H9 (cell line): ENCODE data around the gene CLPSL1. TPM values are rescaled to one million over a fixed set of nuclear protein-coding genes. Genes with fewer than 3 reads are reported as not detected.

ENCODE experiments used
- DNase-seq: peaks from one replicate; pipeline ENCODE4 v3.0.0-alpha.2; 2017
- H2AFZ ChIP-seq: one replicate; pipeline ENCODE4 v1.6.1; 2013; ENCODE audit warnings: mild to moderate bottlenecking, low read length, control low read depth, moderate library complexity
- H2AK5ac ChIP-seq: 2 replicates; pipeline ENCODE4 v1.6.1; 2013; ENCODE audit warnings: low read length, control low read depth, mixed read lengths; ENCODE audit not compliant: insufficient read length
- H2BK120ac ChIP-seq: one replicate; pipeline ENCODE4 v1.6.1; 2013; ENCODE audit warnings: low read depth, mild to moderate bottlenecking, low read length, control low read depth, inconsistent platforms; ENCODE audit not compliant: poor library complexity, severe bottlenecking
- H2BK12ac ChIP-seq: 2 replicates; pipeline ENCODE4 v1.6.1; 2013; ENCODE audit warnings: low read length, control low read depth, mixed read lengths, low read depth; ENCODE audit not compliant: insufficient read length
- H2BK15ac ChIP-seq: 2 replicates; pipeline ENCODE4 v1.6.1; 2013; ENCODE audit warnings: low read depth, low read length, control low read depth
- H2BK20ac ChIP-seq: one replicate; pipeline ENCODE4 v1.6.1; 2013; ENCODE audit warnings: low read depth, mild to moderate bottlenecking, low read length, control low read depth, inconsistent platforms; ENCODE audit not compliant: poor library complexity, severe bottlenecking
- H2BK5ac ChIP-seq: 2 replicates; pipeline ENCODE4 v1.6.1; 2013; ENCODE audit warnings: low read length, control low read depth, mixed read lengths; ENCODE audit not compliant: insufficient read length
- H3K14ac ChIP-seq: 2 replicates; pipeline ENCODE4 v1.6.1; 2013; ENCODE audit warnings: low read length, control low read depth; ENCODE audit not compliant: insufficient read depth
- H3K18ac ChIP-seq: 2 replicates; pipeline ENCODE4 v1.6.1; 2013; ENCODE audit warnings: low read depth, mild to moderate bottlenecking, mixed read lengths, low read length, control low read depth; ENCODE audit not compliant: insufficient read length
- H3K23ac ChIP-seq: 2 replicates; pipeline ENCODE4 v1.6.1; 2013; ENCODE audit warnings: low read length, control low read depth, mixed read lengths, low read depth; ENCODE audit not compliant: insufficient read length
- H3K23me2 ChIP-seq: 2 replicates; pipeline ENCODE4 v1.6.1; 2013; ENCODE audit warnings: low read depth, mild to moderate bottlenecking, mixed read lengths, low read length, control low read depth; ENCODE audit not compliant: insufficient read length, poor library complexity, severe bottlenecking
- H3K27ac ChIP-seq: 2 replicates; pipeline ENCODE4 v1.5.1; 2013; ENCODE audit warnings: low read length, control low read depth, mixed read lengths, low read depth; ENCODE audit not compliant: insufficient read length
- H3K27me3 ChIP-seq: 2 replicates; pipeline ENCODE4 v1.6.1; 2013; ENCODE audit warnings: low read length, control low read depth, inconsistent platforms; ENCODE audit not compliant: insufficient read depth
- H3K4ac ChIP-seq: 2 replicates; pipeline ENCODE4 v1.6.1; 2013; ENCODE audit warnings: low read depth, mild to moderate bottlenecking, control low read depth, inconsistent platforms, low read length, moderate library complexity
- H3K4me1 ChIP-seq: 2 replicates; pipeline ENCODE4 v1.6.1; 2013; ENCODE audit warnings: low read length, control low read depth, inconsistent platforms; ENCODE audit not compliant: insufficient read depth
- H3K4me2 ChIP-seq: 2 replicates; pipeline ENCODE4 v1.6.1; 2013; ENCODE audit warnings: low read length, control low read depth, mixed read lengths; ENCODE audit not compliant: insufficient read length, insufficient read depth
- H3K56ac ChIP-seq: 2 replicates; pipeline ENCODE4 v1.6.1; 2013; ENCODE audit warnings: low read depth, mild to moderate bottlenecking, mixed read lengths, low read length, control low read depth; ENCODE audit not compliant: insufficient read length
- H3K79me1 ChIP-seq: 2 replicates; pipeline ENCODE4 v1.6.1; 2013; ENCODE audit warnings: low read depth, mild to moderate bottlenecking, moderate library complexity, low read length, control low read depth, inconsistent platforms; ENCODE audit not compliant: insufficient read depth, poor library complexity, severe bottlenecking
- H3K79me2 ChIP-seq: 2 replicates; pipeline ENCODE4 v1.6.1; 2013; ENCODE audit warnings: low read length, control low read depth, inconsistent platforms; ENCODE audit not compliant: insufficient read depth
- H3K9ac ChIP-seq: 2 replicates; pipeline ENCODE4 v1.6.1; 2013; ENCODE audit warnings: low read length, control low read depth, mixed read lengths; ENCODE audit not compliant: insufficient read length; ENCODE audit errors: extremely low read depth
- H3K9me3 ChIP-seq: one replicate; pipeline ENCODE4 v1.6.1; 2013; ENCODE audit warnings: low read depth, low read length, inconsistent platforms; ENCODE audit not compliant: control insufficient read depth
- H3T11ph ChIP-seq: one replicate; pipeline ENCODE4 v1.6.1; 2013; ENCODE audit warnings: mild to moderate bottlenecking, low read length, control low read depth, inconsistent platforms
- H4K20me1 ChIP-seq: one replicate; pipeline ENCODE4 v1.6.1; 2013; ENCODE audit not compliant: control insufficient read depth, insufficient read length, insufficient read depth
- H4K5ac ChIP-seq: 2 replicates; pipeline ENCODE4 v1.6.1; 2013; ENCODE audit warnings: low read depth, mild to moderate bottlenecking, mixed read lengths, low read length, control low read depth; ENCODE audit not compliant: insufficient read length
- H4K8ac ChIP-seq: replicated peaks from 2 replicates; pipeline ENCODE4 v1.6.1; 2013; ENCODE audit warnings: low read length, control low read depth, mixed read lengths, low read depth; ENCODE audit not compliant: insufficient read length
- H4K91ac ChIP-seq: 2 replicates; pipeline ENCODE4 v1.6.1; 2013; ENCODE audit warnings: low read depth, mild to moderate bottlenecking, moderate library complexity, mixed read lengths, low read length, control low read depth; ENCODE audit not compliant: insufficient read length
- H3K27ac Mint-ChIP-seq, 3 experiments: 2 replicates in 2 of 3; 3 replicates in 1 of 3; pipeline ENCODE4 v1.8.0; 2020 to 2021; ENCODE audit warnings: mixed read lengths in 3 of 3, mild to moderate bottlenecking in 1 of 3, moderate library complexity in 1 of 3
- H3K27me3 Mint-ChIP-seq: 2 replicates; pipeline ENCODE4 v1.8.0; 2021; ENCODE audit warnings: low read depth, mild to moderate bottlenecking, moderate library complexity, mixed read lengths
- H3K36me3 Mint-ChIP-seq, 3 experiments: 2 replicates in 2 of 3; 3 replicates in 1 of 3; pipeline ENCODE4 v1.8.0; 2020 to 2021; ENCODE audit warnings: low read depth in 3 of 3, mixed read lengths in 3 of 3; ENCODE audit not compliant: insufficient read depth in 1 of 3
- H3K4me1 Mint-ChIP-seq, 2 experiments: 2 replicates each; pipeline ENCODE4 v1.8.0; 2020; ENCODE audit warnings: mixed read lengths in 2 of 2
- H3K4me3 Mint-ChIP-seq, 2 experiments: 2 replicates in 1 of 2; 3 replicates in 1 of 2; pipeline ENCODE4 v1.8.0; 2020 to 2021; ENCODE audit warnings: mild to moderate bottlenecking in 2 of 2, mixed read lengths in 2 of 2, moderate library complexity in 1 of 2
- H3K9me3 Mint-ChIP-seq, 2 experiments: 2 replicates in 1 of 2; 3 replicates in 1 of 2; pipeline ENCODE4 v1.8.0; 2020; ENCODE audit warnings: mild to moderate bottlenecking in 2 of 2, mixed read lengths in 2 of 2, moderate library complexity in 1 of 2
- WGBS: extraction: QIAGEN DNeasy Blood & Tissue Kit; methylation state at CpG from one replicate; pipeline ENCODE4 v1.1.7; 2013; ENCODE audit warnings: missing lambda C conversion rate, low lambda C conversion rate, mixed read lengths; ENCODE audit not compliant: insufficient read length; ENCODE audit errors: extremely low coverage; 5-methylcytosine and 5-hydroxymethylcytosine counted together
- total RNA-seq: library from RNA; stranded (reverse); gene quantifications from 2 replicates; pipeline ENCODE4 v1.2.1, GENCODE V29; 2021
- TF ChIP-seq, protein P1 (sequence below): fragments of 200-600 bp; sonication (generic); conservative IDR thresholded peaks from 3 replicates; pipeline ENCODE4 v1.8.0; 2021; ENCODE audit warnings: antibody characterized with exemption, mild to moderate bottlenecking

Gene CLPSL1
- total RNA-seq, 1 experiment from 2014 or later: not detected

DNA sequence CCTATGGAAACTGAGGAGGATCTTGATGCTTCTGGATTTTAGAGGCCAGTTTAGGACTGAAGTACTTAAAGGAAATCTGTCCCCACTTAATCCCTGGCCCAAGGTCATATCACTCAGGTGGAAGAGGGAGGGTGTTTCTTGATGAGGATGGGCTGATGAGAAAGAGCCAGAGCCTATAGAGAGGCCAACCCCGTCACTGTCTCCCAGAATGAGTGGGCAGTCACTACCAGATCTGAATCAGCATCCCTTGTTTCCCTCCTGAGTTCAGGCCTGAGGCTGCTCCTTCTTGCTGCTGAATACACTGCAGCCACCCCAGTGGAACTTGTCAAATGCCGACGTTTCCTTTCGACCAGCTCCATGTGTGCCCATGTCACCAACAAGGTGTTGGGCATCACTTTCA, 29.2 kb upstream of the CLPSL1 start:
- H3K79me2 ChIP-seq: no peaks in the 10 kb centered on the region
- H2AK5ac ChIP-seq: no peak overlapping the region
- no peak for DNase-seq
- H3K18ac ChIP-seq: no peak overlapping the region
- no peak overlapping the region for H3K23ac ChIP-seq
- no peak overlapping the region for H2BK120ac ChIP-seq
- no peaks in the 10 kb centered on the region for H3K79me1 ChIP-seq
- no peak overlapping the region for H3K9ac ChIP-seq
- no peaks in the 10 kb centered on the region for H3K23me2 ChIP-seq
- H3K36me3 Mint-ChIP-seq: peaks cover 0 to 11% (median 3%) of the 10 kb centered on the region in 3 experiments; a peak in 4 of 7 replicates
- TF ChIP-seq, protein P1, sequence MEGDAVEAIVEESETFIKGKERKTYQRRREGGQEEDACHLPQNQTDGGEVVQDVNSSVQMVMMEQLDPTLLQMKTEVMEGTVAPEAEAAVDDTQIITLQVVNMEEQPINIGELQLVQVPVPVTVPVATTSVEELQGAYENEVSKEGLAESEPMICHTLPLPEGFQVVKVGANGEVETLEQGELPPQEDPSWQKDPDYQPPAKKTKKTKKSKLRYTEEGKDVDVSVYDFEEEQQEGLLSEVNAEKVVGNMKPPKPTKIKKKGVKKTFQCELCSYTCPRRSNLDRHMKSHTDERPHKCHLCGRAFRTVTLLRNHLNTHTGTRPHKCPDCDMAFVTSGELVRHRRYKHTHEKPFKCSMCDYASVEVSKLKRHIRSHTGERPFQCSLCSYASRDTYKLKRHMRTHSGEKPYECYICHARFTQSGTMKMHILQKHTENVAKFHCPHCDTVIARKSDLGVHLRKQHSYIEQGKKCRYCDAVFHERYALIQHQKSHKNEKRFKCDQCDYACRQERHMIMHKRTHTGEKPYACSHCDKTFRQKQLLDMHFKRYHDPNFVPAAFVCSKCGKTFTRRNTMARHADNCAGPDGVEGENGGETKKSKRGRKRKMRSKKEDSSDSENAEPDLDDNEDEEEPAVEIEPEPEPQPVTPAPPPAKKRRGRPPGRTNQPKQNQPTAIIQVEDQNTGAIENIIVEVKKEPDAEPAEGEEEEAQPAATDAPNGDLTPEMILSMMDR: no peak
- no peaks in the 10 kb centered on the region; the same call in none of the 2 replicates for H3K27me3 Mint-ChIP-seq
- no peak overlapping the region for H4K91ac ChIP-seq
- H3K9me3 Mint-ChIP-seq: peaks cover 3 to 9% of the 10 kb centered on the region in 2 experiments
- H2BK5ac ChIP-seq: no peak overlapping the region
- no peak overlapping the region for H2BK20ac ChIP-seq
- no peak overlapping the region for H3K14ac ChIP-seq
- H4K20me1 ChIP-seq: no peaks in the 10 kb centered on the region
- no peaks in the 10 kb centered on the region for H3K27me3 ChIP-seq
- peaks cover 12% of the 10 kb centered on the region; the same call in 1 of the 2 replicates for H3K4me1 ChIP-seq
- no peak overlapping the region for H3T11ph ChIP-seq
- H3K4me2 ChIP-seq: no peak overlapping the region
- H3K27ac ChIP-seq: no peak overlapping the region
- H2BK12ac ChIP-seq: no peak overlapping the region
- peaks cover 21 to 23% of the 10 kb centered on the region in 2 experiments for H3K4me1 Mint-ChIP-seq
- H4K5ac ChIP-seq: no peak overlapping the region
- H4K8ac ChIP-seq: no peak overlapping the region
- no peaks in the 10 kb centered on the region for H3K9me3 ChIP-seq
- no CpG with 5 or more reads among the region's 4 CpGs for WGBS
- no peak overlapping the region for H3K4ac ChIP-seq
- no peak overlapping the region for H2AFZ ChIP-seq
- no peak overlapping the region for H2BK15ac ChIP-seq
- H3K27ac Mint-ChIP-seq: no peak overlapping the region
- H3K4me3 Mint-ChIP-seq: no peak overlapping the region
- no peak overlapping the region for H3K56ac ChIP-seq
